Upper lobe of left lung (tissue), 4 donors: ENCODE data around the gene CALCOCO2.

Experiments
- EP300 ChIP-seq, 4 donors: sonication (generic); formaldehyde crosslinking; IDR thresholded peaks; one replicate each; pipeline ENCODE4 v1.5.1; 2017; ENCODE audit warnings: antibody characterized with exemption in 4 of 4, control low read depth in 2 of 4
- POLR2A ChIP-seq, 4 donors: fragments of 450-650 bp; IDR thresholded peaks; one replicate each; pipeline ENCODE4 v1.5.1; 2016 to 2017; ENCODE audit warnings: antibody characterized with exemption in 4 of 4, mild to moderate bottlenecking in 2 of 4
- POLR2AphosphoS5 ChIP-seq, 2 donors: sonication (generic); formaldehyde crosslinking; IDR thresholded peaks; one replicate each; pipeline ENCODE4 v1.5.1; 2017; ENCODE audit warnings: antibody characterized with exemption in 2 of 2
- TF ChIP-seq, protein P1 (sequence below), 6 experiments: fragments of 450-650 bp in 4 of 6; fragments of 200-600 bp in 2 of 6; sonication (generic) in 2 of 6; IDR thresholded peaks; one replicate each; pipeline ENCODE4 v1.5.1; 2016 to 2019; ENCODE audit warnings: antibody characterized with exemption in 6 of 6

- TF ChIP-seq, protein P1, sequence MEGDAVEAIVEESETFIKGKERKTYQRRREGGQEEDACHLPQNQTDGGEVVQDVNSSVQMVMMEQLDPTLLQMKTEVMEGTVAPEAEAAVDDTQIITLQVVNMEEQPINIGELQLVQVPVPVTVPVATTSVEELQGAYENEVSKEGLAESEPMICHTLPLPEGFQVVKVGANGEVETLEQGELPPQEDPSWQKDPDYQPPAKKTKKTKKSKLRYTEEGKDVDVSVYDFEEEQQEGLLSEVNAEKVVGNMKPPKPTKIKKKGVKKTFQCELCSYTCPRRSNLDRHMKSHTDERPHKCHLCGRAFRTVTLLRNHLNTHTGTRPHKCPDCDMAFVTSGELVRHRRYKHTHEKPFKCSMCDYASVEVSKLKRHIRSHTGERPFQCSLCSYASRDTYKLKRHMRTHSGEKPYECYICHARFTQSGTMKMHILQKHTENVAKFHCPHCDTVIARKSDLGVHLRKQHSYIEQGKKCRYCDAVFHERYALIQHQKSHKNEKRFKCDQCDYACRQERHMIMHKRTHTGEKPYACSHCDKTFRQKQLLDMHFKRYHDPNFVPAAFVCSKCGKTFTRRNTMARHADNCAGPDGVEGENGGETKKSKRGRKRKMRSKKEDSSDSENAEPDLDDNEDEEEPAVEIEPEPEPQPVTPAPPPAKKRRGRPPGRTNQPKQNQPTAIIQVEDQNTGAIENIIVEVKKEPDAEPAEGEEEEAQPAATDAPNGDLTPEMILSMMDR (IDR thresholded peaks at IDR 0.05): no peak
- TF ChIP-seq EP300 (IDR thresholded peaks at IDR 0.05) (no peak), POLR2AphosphoS5 (IDR thresholded peaks at IDR 0.05) (no peak), POLR2A (IDR thresholded peaks at IDR 0.05) (no peak)
These were observed 40.9 kb downstream of the CALCOCO2 start for GRCh38 chr17:48871551-48872351.
